Neural progenitor cell (in vitro differentiated cells): ENCODE data around the gene LMNB1. TPM values are rescaled to one million over a fixed set of nuclear protein-coding genes. Genes with fewer than 3 reads are reported as not detected.

Experiments used
- DNase-seq: peaks from one replicate; pipeline ENCODE4 v3.0.0-alpha.2; 2016; ENCODE audit warnings: low spot score
- H2AFZ ChIP-seq: fragments of 200-600 bp; sonication (generic); replicated peaks from 2 replicates; pipeline ENCODE4 v1.6.1; 2016; ENCODE audit warnings: antibody characterized with exemption
- H3F3A ChIP-seq: fragments of 200-600 bp; sonication (generic); 2 replicates; pipeline ENCODE4 v1.6.1; 2016; ENCODE audit warnings: antibody characterized with exemption, low read depth
- H3K27ac ChIP-seq: fragments of 200-600 bp; sonication (generic); 2 replicates; pipeline ENCODE4 v1.5.1; 2016; ENCODE audit warnings: mild to moderate bottlenecking
- H3K27me3 ChIP-seq: fragments of 200-600 bp; sonication (generic); 2 replicates; pipeline ENCODE4 v1.6.1; 2016; ENCODE audit warnings: mild to moderate bottlenecking, moderate library complexity
- H3K36me3 ChIP-seq: fragments of 200-600 bp; sonication (generic); 2 replicates; pipeline ENCODE4 v1.5.1; 2016
- H3K4me1 ChIP-seq: fragments of 200-600 bp; sonication (generic); 2 replicates; pipeline ENCODE4 v1.6.1; 2016; ENCODE audit warnings: mixed run types
- H3K4me2 ChIP-seq: fragments of 200-600 bp; sonication (generic); 2 replicates; pipeline ENCODE4 v1.6.1; 2016
- H3K4me3 ChIP-seq: fragments of 200-600 bp; sonication (generic); 2 replicates; pipeline ENCODE4 v1.5.1; 2016
- H3K79me2 ChIP-seq: fragments of 200-600 bp; sonication (generic); 2 replicates; pipeline ENCODE4 v1.6.1; 2016; ENCODE audit warnings: low read depth
- H3K9ac ChIP-seq: fragments of 200-600 bp; sonication (generic); 2 replicates; pipeline ENCODE4 v1.6.1; 2016
- H3K9me3 ChIP-seq: fragments of 200-600 bp; sonication (generic); 2 replicates; pipeline ENCODE4 v1.5.1; 2016; ENCODE audit warnings: low read depth
- H4K20me1 ChIP-seq: fragments of 200-600 bp; sonication (generic); 2 replicates; pipeline ENCODE4 v1.6.1; 2016; ENCODE audit warnings: low read depth
- H3K27ac Mint-ChIP-seq: 3 replicates; pipeline ENCODE4 v1.8.0; 2021; ENCODE audit warnings: mixed read lengths
- H3K27me3 Mint-ChIP-seq: 2 replicates; pipeline ENCODE4 v1.8.0; 2022; ENCODE audit warnings: low read depth, mild to moderate bottlenecking, inconsistent platforms, moderate library complexity, mixed read lengths; ENCODE audit not compliant: insufficient read depth
- H3K36me3 Mint-ChIP-seq: 3 replicates; pipeline ENCODE4 v1.8.0; 2021; ENCODE audit warnings: mixed read lengths
- H3K4me1 Mint-ChIP-seq: 3 replicates; pipeline ENCODE4 v1.8.0; 2021; ENCODE audit warnings: mixed read lengths
- H3K4me3 Mint-ChIP-seq: 3 replicates; pipeline ENCODE4 v1.8.0; 2021; ENCODE audit warnings: mild to moderate bottlenecking, moderate library complexity, mixed read lengths
- H3K9me3 Mint-ChIP-seq: 3 replicates; pipeline ENCODE4 v1.8.0; 2020; ENCODE audit warnings: mixed read lengths
- CTCF ChIP-seq: fragments of 200-600 bp; sonication (generic); IDR thresholded peaks from 2 replicates; pipeline ENCODE4 v1.5.1; 2017; ENCODE audit warnings: antibody characterized with exemption, mild to moderate bottlenecking
- EZH2 ChIP-seq: fragments of 200-600 bp; sonication (generic); IDR thresholded peaks from 2 replicates; pipeline ENCODE4 v1.6.1; 2017; ENCODE audit warnings: antibody characterized with exemption, mild to moderate bottlenecking, moderate library complexity
- EZH2phosphoT487 ChIP-seq: fragments of 200-600 bp; sonication (generic); IDR thresholded peaks from 2 replicates; pipeline ENCODE4 v1.6.1; 2017; ENCODE audit warnings: antibody characterized with exemption
- total RNA-seq: library from RNA; depleted of rRNA; stranded (reverse); fragments of >200 nt; gene quantifications from 2 replicates; pipeline ENCODE4 v1.2.3, GENCODE V29; 2015; ENCODE audit warnings: low replicate concordance

Gene LMNB1
- total RNA-seq, 1 donor from 2014 or later, result 245 TPM

GRCh38 chr5:126801992-126802294, 25.0 kb downstream of the LMNB1 start:
- H3K79me2 ChIP-seq, result peaks cover 100% of the 10 kb centered on the region
- H3K4me2 ChIP-seq, result no peak overlapping the region
- H3K9ac ChIP-seq, result no peak overlapping the region
- Mint-ChIP-seq H3K27ac (no peak overlapping the region), H3K4me1 (no peaks in the 10 kb centered on the region), H3K27me3 (no peaks in the 10 kb centered on the region), H3K4me3 (no peak overlapping the region), H3K9me3 (peaks cover 17% of the 10 kb centered on the region), H3K36me3 (peaks cover 45% of the 10 kb centered on the region)
- H3K27me3 ChIP-seq, result no peaks in the 10 kb centered on the region
- H3K36me3 ChIP-seq, result peaks cover 15% of the 10 kb centered on the region
- no peak overlapping the region for H3K4me3 ChIP-seq
- no peak for TF ChIP-seq CTCF
- no peak for TF ChIP-seq EZH2phosphoT487
- TF ChIP-seq EZH2, result no peak
- H3K9me3 ChIP-seq, result no peaks in the 10 kb centered on the region
- H3K27ac ChIP-seq, result no peak overlapping the region
- DNase-seq, result no peak
- H3K4me1 ChIP-seq, result no peaks in the 10 kb centered on the region
- peaks cover 77% of the 10 kb centered on the region for H4K20me1 ChIP-seq
- H2AFZ ChIP-seq, result no peak overlapping the region
- H3F3A ChIP-seq, result peaks cover 4% of the 10 kb centered on the region

- no peak overlapping the region for H3K4me3 Mint-ChIP-seq
- no peaks in the 10 kb centered on the region for H3K27me3 Mint-ChIP-seq
- H3K4me2 ChIP-seq, result no peak overlapping the region
- no peak overlapping the region for H3K27ac ChIP-seq
- H2AFZ ChIP-seq, result no peak overlapping the region
- no peaks in the 10 kb centered on the region for H3K4me1 Mint-ChIP-seq
- peaks cover 15% of the 10 kb centered on the region for H3F3A ChIP-seq
- peaks cover 28% of the 10 kb centered on the region for H3K36me3 Mint-ChIP-seq
- DNase-seq, result no peak
- H3K4me3 ChIP-seq, result no peak overlapping the region
- peaks cover 99% of the 10 kb centered on the region for H3K79me2 ChIP-seq
- H3K9me3 Mint-ChIP-seq, result no peaks in the 10 kb centered on the region
- peaks cover 71% of the 10 kb centered on the region for H4K20me1 ChIP-seq
- H3K4me1 ChIP-seq, result no peaks in the 10 kb centered on the region
- H3K27me3 ChIP-seq, result no peaks in the 10 kb centered on the region
- no peak overlapping the region for H3K9ac ChIP-seq
- TF ChIP-seq EZH2, result no peak
- TF ChIP-seq CTCF, result no peak
- TF ChIP-seq EZH2phosphoT487, result no peak
- H3K9me3 ChIP-seq, result no peaks in the 10 kb centered on the region
- H3K27ac Mint-ChIP-seq, result no peak overlapping the region
- H3K36me3 ChIP-seq, result peaks cover 33% of the 10 kb centered on the region
Observed at GRCh38 chr5:126805063-126805462, 28.1 kb downstream of the LMNB1 start.

GRCh38 chr5:126808521-126808988, 31.6 kb downstream of the LMNB1 start:
- no peaks in the 10 kb centered on the region for H3K4me1 Mint-ChIP-seq
- Histone ChIP-seq H3K4me2 (no peak overlapping the region), H3K27ac (no peak overlapping the region), H4K20me1 (peaks cover 37% of the 10 kb centered on the region), H3K79me2 (peaks cover 88% of the 10 kb centered on the region), H3K9me3 (no peaks in the 10 kb centered on the region), H3K9ac (no peak overlapping the region), H2AFZ (no peak overlapping the region), H3F3A (peaks cover 15% of the 10 kb centered on the region), H3K27me3 (no peaks in the 10 kb centered on the region), H3K4me3 (no peak overlapping the region), H3K4me1 (no peaks in the 10 kb centered on the region), H3K36me3 (peaks cover 53% of the 10 kb centered on the region)
- peak; percentile 24 for DNase-seq
- H3K9me3 Mint-ChIP-seq, result no peaks in the 10 kb centered on the region
- peaks cover 48% of the 10 kb centered on the region for H3K36me3 Mint-ChIP-seq
- no peak overlapping the region for H3K4me3 Mint-ChIP-seq
- TF ChIP-seq CTCF, result peak; percentile 53
- TF ChIP-seq EZH2, result no peak
- no peak for TF ChIP-seq EZH2phosphoT487
- no peak overlapping the region for H3K27ac Mint-ChIP-seq
- no peaks in the 10 kb centered on the region for H3K27me3 Mint-ChIP-seq
